ENCODE measurements around the gene LPO.

LPO gene

DNA sequence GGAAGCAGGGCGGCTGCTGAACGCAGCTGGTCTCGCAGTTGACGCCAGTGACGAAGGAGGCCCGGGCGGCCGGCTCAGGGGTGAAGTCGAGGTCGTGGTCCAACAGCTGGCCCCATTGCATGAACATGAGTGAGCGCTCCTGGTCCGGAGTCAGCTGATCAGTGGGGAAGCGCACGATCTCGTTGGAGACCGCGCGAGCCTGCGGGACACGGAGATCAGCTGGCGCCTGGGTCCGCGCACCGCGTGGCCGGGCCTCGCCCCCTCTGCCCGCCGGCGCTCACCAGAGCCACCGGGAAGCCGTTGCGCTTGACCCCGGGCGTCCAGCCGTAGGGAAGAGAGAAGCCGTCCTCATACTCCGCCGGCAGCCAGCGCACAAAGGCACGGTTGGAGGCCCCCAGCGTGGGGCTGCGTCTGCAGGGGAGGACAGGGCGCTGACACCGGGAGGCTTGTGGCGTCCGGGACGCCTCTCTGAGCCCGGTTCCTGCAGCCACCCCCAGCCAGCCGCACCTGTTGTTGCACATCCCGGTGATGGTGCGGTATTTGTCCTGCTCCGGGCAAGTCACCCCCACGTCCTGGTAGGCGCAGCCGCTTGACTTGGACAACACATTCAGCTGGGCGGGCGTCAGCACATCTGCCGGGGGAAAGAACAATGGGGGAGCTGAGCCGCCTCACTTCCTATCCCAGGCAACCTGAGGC lies 40.8 kb downstream of the LPO start:
- no peak overlapping the region for H3K27ac ChIP-seq (ENCODE audit: low read depth, low read length)
- no peaks in the 10 kb centered on the region for H3K36me3 ChIP-seq (ENCODE audit: control insufficient read depth, insufficient read depth, low read length)
- H3K9me3 ChIP-seq (ENCODE audit: control insufficient read depth, insufficient read depth, low read depth, low read length), result no peaks in the 10 kb centered on the region
- H3K4me3 ChIP-seq (ENCODE audit: low read depth, low read length), result no peak overlapping the region
- H3K4me1 ChIP-seq (ENCODE audit: control insufficient read depth, insufficient read depth, low read length), result peaks cover 4% of the 10 kb centered on the region
- no peak overlapping the region for H3K9ac ChIP-seq (ENCODE audit: low read length)
- H3K27me3 ChIP-seq (ENCODE audit: control insufficient read depth, insufficient read depth, low read length), result peaks cover 34% of the 10 kb centered on the region

DNA sequence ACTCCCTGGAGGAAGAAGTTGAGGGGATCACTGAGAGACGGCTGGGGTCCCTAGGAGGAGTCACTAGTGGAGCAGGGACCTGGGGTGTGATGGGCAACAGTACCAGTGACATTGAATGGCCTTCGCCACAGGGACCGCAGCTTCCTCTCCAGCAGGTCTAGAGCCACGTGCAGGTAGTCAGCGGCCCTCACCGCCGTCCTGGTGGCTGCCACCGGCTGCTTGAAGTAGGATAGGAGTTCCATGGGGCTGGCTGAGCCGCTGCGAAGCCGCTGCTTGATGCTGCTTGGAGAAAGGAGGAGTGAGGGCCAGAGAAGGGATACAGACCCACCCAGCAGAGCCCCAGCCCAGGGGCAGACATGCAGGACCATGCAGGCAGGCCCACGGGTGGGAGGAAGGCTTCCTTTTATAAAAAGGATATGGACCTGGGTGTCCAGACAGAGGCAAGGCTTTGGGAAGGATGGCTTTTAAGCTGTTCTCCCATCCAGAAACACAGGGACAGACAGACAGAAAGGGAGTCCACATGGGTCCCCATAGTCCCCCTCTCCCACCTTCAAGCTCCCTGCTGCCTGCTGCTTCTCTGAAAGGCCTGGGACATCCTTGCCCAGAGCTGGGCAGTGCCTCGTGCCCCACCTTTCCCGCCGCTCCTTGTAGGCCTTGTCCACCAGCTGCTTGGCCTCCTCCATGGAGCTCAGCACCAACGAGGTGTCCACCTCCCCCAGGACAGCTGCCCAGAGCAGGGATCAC lies 41.5 kb downstream of the LPO start:
- no peaks in the 10 kb centered on the region for H3K9me3 ChIP-seq (ENCODE audit: control insufficient read depth, insufficient read depth, low read depth, low read length)
- no peak overlapping the region for H3K9ac ChIP-seq (ENCODE audit: low read length)
- no peak overlapping the region for H3K27ac ChIP-seq (ENCODE audit: low read depth, low read length)

DNA sequence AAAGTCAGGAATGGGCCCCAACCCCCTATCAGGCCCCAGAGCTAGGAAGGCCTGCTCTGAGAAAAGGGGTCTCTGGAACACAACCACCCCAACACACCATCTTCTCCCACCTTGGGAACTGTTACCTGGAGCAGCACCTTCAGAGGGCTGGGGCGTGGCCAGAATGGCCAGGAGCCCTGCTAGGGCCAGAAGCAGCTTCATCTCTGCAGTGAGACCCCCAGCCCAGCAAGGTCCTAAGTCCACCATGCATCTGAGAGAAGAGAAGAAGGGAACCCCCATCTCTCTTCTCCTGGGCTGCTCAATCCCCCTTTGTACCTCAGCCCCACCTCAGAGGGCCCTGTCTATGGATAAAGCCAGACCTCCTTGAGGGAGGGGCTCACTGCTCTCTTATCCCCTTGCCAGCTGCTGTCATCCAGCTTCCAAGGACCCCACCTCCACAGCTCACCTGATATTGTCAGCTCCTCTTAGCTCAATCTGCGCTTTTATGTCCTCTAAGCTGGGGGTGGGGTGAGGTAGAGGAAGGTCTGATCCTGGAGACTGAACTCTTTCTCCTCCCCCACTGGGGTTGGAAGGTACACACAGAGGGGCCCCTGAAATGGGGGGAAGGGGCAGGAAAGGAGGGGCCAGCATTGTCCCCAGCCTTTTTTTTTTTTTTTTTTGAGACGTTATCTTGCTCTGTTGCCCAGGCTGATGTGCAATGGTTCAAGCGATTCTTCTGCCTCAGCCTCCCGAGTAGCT lies 42.3 kb downstream of the LPO start, which contains the start of gene MPO:
MPO (minus strand) TSS at position 456 of the 738 bp plus-strand sequence; CDS start at position 279, 177 bp downstream.
- no peak within 1 kb of the TSS for H3K27ac ChIP-seq (ENCODE audit: low read depth, low read length)
- no peak within 1 kb of the TSS for H3K4me3 ChIP-seq (ENCODE audit: low read depth, low read length)
- no peak within 1 kb of the TSS for H3K9ac ChIP-seq (ENCODE audit: low read length)
- peaks cover 12% of the 10 kb centered on the region for H3K4me1 ChIP-seq (ENCODE audit: control insufficient read depth, insufficient read depth, low read length)
- peaks cover 34% of the 10 kb centered on the region for H3K27me3 ChIP-seq (ENCODE audit: control insufficient read depth, insufficient read depth, low read length)
- no peaks in the 10 kb centered on the region for H3K36me3 ChIP-seq (ENCODE audit: control insufficient read depth, insufficient read depth, low read length)
- H3K9me3 ChIP-seq (ENCODE audit: control insufficient read depth, insufficient read depth, low read depth, low read length), result no peaks in the 10 kb centered on the region

More for the DNA sequence above, 41.5 kb downstream of the LPO start:
- Histone ChIP-seq H3K27me3 (ENCODE audit: control insufficient read depth, insufficient read depth, low read length) (peaks cover 34% of the 10 kb centered on the region), H3K36me3 (ENCODE audit: control insufficient read depth, insufficient read depth, low read length) (no peaks in the 10 kb centered on the region), H3K4me1 (ENCODE audit: control insufficient read depth, insufficient read depth, low read length) (peaks cover 11% of the 10 kb centered on the region), H3K4me3 (ENCODE audit: low read depth, low read length) (no peak overlapping the region)

DNA sequence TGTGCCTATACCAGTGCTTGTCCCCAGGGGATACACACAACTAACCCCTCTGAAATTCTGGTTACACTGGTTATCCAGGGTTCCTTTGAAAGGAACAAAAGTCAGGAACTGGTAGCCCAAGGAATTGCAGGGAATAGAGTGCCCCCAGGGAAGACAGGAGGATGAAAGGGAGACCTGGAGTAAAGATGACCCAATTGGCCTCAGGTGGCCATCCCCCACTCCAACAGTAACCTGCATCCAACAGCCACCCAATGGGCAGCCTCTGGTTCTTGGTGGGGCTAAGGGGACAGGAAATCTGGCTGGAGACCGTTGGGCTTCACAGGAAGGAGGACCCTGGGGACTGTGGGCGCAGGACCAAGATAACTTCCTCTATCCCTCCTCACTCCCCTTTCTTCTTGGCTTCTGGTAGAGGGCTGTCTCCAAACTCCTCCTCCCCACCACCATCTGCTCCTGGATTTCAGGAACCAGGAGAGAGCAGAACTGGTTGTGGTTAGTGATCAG lies 43.2 kb downstream of the LPO start:
- H3K9me3 ChIP-seq (ENCODE audit: control insufficient read depth, insufficient read depth, low read depth, low read length), result no peaks in the 10 kb centered on the region
- no peak overlapping the region for H3K27ac ChIP-seq (ENCODE audit: low read depth, low read length)
- H3K27me3 ChIP-seq (ENCODE audit: control insufficient read depth, insufficient read depth, low read length), result peaks cover 34% of the 10 kb centered on the region
- peaks cover 12% of the 10 kb centered on the region for H3K4me1 ChIP-seq (ENCODE audit: control insufficient read depth, insufficient read depth, low read length)
- H3K9ac ChIP-seq (ENCODE audit: low read length), result no peak overlapping the region
- H3K4me3 ChIP-seq (ENCODE audit: low read depth, low read length), result no peak overlapping the region
- H3K36me3 ChIP-seq (ENCODE audit: control insufficient read depth, insufficient read depth, low read length), result no peaks in the 10 kb centered on the region

DNA sequence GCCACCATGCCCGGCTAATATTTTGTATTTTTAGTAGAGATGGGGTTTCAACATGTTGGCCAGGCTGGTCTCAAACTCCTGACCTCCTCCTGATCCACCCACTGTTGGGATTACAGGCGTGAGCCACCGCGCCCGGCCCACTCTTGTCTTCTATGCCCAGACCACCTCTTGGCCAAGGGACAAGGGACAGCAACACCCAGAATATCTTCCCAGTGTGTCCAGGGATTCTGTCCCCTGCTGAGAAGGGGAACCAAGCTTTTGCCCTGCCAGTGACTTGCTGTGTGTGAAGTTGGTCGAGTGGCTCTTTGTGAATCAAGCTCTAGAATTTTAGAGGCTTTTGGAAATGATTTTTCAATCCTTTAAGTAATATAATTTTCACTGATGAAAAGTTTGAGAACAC lies 44.1 kb downstream of the LPO start:
- no peaks in the 10 kb centered on the region for H3K36me3 ChIP-seq (ENCODE audit: control insufficient read depth, insufficient read depth, low read length)
- H3K9ac ChIP-seq (ENCODE audit: low read length), result no peak overlapping the region
- H3K27ac ChIP-seq (ENCODE audit: low read depth, low read length), result no peak overlapping the region
- peaks cover 12% of the 10 kb centered on the region for H3K4me1 ChIP-seq (ENCODE audit: control insufficient read depth, insufficient read depth, low read length)
- H3K9me3 ChIP-seq (ENCODE audit: control insufficient read depth, insufficient read depth, low read depth, low read length), result no peaks in the 10 kb centered on the region
- no peak overlapping the region for H3K4me3 ChIP-seq (ENCODE audit: low read depth, low read length)
- peaks cover 34% of the 10 kb centered on the region for H3K27me3 ChIP-seq (ENCODE audit: control insufficient read depth, insufficient read depth, low read length)

DNA sequence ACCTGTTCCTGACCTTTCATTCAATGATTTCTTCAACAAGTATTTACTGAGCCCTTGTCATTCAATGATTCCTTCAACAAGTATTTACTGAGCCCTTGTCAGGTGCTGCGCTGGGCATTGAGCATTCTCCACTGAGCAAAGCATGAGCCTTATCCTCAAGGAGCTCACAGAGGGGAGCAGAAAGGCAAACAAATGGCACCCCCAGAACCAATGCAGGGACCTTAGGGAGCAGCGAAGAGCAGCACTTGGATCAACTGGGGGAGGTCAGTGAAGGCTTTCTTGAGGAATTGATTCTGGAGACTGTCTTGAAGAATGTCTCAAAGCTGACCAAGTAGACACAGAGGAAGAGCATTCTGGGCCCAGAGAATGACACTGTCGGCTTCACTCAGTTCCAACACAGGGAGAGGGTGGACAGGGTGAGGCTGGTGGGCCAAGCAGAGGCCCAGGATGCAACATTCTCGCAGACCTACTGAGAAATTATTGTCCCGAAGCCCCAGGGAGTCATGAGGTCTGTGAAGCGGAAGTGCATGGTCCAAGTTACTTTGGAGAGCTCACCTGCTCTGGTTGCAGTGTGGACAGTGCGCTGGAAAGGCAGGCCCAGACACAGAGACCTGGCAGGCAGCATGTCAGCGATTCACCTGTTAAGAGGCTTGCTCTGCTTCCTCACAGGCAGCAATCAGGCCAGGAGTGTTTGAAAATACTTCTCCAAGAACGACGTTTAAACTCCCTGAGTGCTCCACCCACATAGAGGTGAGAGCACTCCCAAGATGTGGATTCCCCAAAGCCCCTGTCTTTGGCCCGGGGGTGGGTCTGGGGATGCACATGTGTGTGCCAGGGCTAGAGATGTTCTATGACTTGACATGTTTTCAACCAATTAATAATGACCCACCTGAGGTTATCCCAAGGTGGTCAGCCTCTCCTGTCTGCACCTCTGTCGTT lies 45.6 kb downstream of the LPO start:
- H3K27me3 ChIP-seq (ENCODE audit: control insufficient read depth, insufficient read depth, low read length), result peaks cover 20% of the 10 kb centered on the region
- H3K4me1 ChIP-seq (ENCODE audit: control insufficient read depth, insufficient read depth, low read length), result peaks cover 12% of the 10 kb centered on the region
- H3K27ac ChIP-seq (ENCODE audit: low read depth, low read length), result no peak overlapping the region
- H3K9me3 ChIP-seq (ENCODE audit: control insufficient read depth, insufficient read depth, low read depth, low read length), result no peaks in the 10 kb centered on the region
- H3K4me3 ChIP-seq (ENCODE audit: low read depth, low read length), result no peak overlapping the region
- no peak overlapping the region for H3K9ac ChIP-seq (ENCODE audit: low read length)
- no peaks in the 10 kb centered on the region for H3K36me3 ChIP-seq (ENCODE audit: control insufficient read depth, insufficient read depth, low read length)

DNA sequence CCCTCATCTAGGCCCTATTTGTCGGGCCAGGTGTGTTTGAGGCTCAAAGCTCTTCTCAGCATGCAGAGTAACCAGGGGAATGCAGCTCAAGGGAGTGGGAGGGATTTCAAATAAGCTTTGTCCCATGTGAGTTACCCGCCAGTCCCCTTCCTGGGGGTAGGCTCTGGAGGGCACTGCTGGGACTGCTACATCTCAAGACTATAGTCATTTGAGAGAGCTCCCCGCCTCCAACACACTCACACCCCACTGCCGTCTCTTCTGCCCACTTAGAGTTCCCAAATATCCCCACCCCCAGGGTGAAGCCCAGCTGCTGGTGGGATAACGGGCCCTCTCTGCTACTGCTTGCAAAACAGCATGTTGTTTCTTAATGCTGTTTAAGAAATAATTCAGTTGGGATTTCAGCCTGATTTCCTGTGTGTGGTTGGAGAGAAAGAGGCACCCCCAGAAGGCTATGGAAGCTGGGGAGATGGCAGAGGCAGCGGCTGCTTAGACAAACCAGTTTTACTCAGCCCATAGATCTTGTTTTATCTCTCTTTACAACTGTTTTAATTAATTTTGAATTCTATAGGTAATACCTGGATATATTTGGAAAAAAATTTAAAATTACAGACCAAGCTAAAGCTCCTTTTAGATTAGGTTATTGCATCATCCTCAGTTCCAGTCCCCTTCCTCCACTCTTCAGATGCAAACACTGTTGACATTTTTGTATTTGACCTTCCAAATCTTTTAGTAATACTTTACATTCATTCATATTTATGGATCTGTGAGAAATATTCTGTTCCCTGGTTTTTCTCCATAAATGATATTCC lies 46.4 kb downstream of the LPO start:
- Histone ChIP-seq H3K4me1 (ENCODE audit: control insufficient read depth, insufficient read depth, low read length) (peaks cover 12% of the 10 kb centered on the region), H3K27ac (ENCODE audit: low read depth, low read length) (no peak overlapping the region), H3K9ac (ENCODE audit: low read length) (no peak overlapping the region), H3K36me3 (ENCODE audit: control insufficient read depth, insufficient read depth, low read length) (no peaks in the 10 kb centered on the region), H3K27me3 (ENCODE audit: control insufficient read depth, insufficient read depth, low read length) (peaks cover 11% of the 10 kb centered on the region), H3K9me3 (ENCODE audit: control insufficient read depth, insufficient read depth, low read depth, low read length) (no peaks in the 10 kb centered on the region), H3K4me3 (ENCODE audit: low read depth, low read length) (no peak overlapping the region)

DNA sequence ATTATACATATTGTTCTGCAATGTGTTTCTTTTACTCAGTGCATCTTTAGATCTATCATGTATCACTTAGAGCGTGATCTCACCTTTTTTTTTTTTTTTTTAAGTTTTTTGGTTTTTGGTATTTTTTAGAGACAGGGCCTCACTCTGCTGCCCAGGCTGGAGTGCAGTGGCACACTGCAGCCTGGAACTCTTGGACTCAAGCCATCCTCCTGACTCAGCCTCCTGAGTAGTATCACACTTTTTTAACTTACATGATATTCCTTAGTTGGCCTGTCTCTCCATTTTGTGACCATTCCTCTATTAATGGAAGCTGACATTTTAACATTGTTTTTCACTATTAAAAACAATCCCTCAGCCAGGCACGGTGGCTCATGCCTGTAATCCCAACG lies 47.0 kb downstream of the LPO start:
- H3K9ac ChIP-seq (ENCODE audit: low read length), result no peak overlapping the region
- H3K27ac ChIP-seq (ENCODE audit: low read depth, low read length), result no peak overlapping the region
- H3K36me3 ChIP-seq (ENCODE audit: control insufficient read depth, insufficient read depth, low read length), result no peaks in the 10 kb centered on the region
- H3K9me3 ChIP-seq (ENCODE audit: control insufficient read depth, insufficient read depth, low read depth, low read length), result no peaks in the 10 kb centered on the region
- no peak overlapping the region for H3K4me3 ChIP-seq (ENCODE audit: low read depth, low read length)
- peaks cover 12% of the 10 kb centered on the region for H3K4me1 ChIP-seq (ENCODE audit: control insufficient read depth, insufficient read depth, low read length)
- peaks cover 5% of the 10 kb centered on the region for H3K27me3 ChIP-seq (ENCODE audit: control insufficient read depth, insufficient read depth, low read length)

DNA sequence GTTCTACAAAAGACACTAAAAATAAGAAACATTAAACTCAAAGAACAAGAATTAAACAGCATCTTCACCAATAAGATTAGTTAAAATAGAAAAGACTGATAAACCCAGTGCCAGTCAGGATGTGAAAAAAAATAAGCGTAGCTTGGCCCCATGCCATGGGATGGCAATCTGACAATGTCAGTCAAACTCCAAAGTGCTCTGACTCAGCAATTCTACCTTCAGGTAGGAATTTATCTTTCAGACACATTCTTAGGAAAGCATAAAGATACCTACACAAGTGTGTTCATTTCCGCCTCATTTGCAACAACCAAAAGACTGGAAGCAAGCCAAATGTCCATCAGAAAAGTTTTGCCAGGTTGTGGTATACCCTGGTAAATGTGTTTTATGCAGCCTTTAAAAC lies 51.5 kb downstream of the LPO start:
- no peaks in the 10 kb centered on the region for H3K9me3 ChIP-seq (ENCODE audit: control insufficient read depth, insufficient read depth, low read depth, low read length)
- no peak overlapping the region for H3K27ac ChIP-seq (ENCODE audit: low read depth, low read length)
- peaks cover 1% of the 10 kb centered on the region for H3K4me1 ChIP-seq (ENCODE audit: control insufficient read depth, insufficient read depth, low read length)
- H3K36me3 ChIP-seq (ENCODE audit: control insufficient read depth, insufficient read depth, low read length), result no peaks in the 10 kb centered on the region
- H3K27me3 ChIP-seq (ENCODE audit: control insufficient read depth, insufficient read depth, low read length), result no peaks in the 10 kb centered on the region
- no peak overlapping the region for H3K9ac ChIP-seq (ENCODE audit: low read length)
- no peak overlapping the region for H3K4me3 ChIP-seq (ENCODE audit: low read depth, low read length)

DNA sequence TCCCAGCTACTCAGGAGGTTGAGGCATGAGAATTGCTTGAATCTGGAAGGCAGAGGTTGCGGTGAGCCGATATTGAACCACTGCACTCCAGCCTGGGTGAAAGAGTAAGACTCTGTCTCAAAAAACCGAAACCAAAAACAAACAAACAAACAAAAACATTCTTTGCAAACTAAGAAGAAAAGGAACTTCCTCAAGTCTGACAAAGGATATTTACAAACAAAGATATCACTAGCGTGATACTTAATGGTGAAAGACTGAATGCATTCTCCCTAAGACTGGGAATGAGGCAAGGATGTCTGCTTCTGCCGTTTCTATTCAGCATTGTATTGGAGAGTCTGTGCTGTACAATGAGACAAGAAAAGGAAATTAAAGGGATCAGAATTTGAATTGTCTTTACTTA lies 52.9 kb downstream of the LPO start:
- H3K27me3 ChIP-seq (ENCODE audit: control insufficient read depth, insufficient read depth, low read length), result no peaks in the 10 kb centered on the region
- no peak overlapping the region for H3K9ac ChIP-seq (ENCODE audit: low read length)
- H3K9me3 ChIP-seq (ENCODE audit: control insufficient read depth, insufficient read depth, low read depth, low read length), result no peaks in the 10 kb centered on the region
- H3K36me3 ChIP-seq (ENCODE audit: control insufficient read depth, insufficient read depth, low read length), result no peaks in the 10 kb centered on the region
- H3K27ac ChIP-seq (ENCODE audit: low read depth, low read length), result no peak overlapping the region
- no peak overlapping the region for H3K4me3 ChIP-seq (ENCODE audit: low read depth, low read length)
- no peaks in the 10 kb centered on the region for H3K4me1 ChIP-seq (ENCODE audit: control insufficient read depth, insufficient read depth, low read length)
